Body of pancreas (tissue), 4 donors: Measurements from ENCODE around the gene SUSD4.

Experiments used
- CTCF ChIP-seq, 7 experiments: fragments of 450-650 bp in 4 of 7; fragments of 200-600 bp in 3 of 7; sonication (generic) in 3 of 7; IDR thresholded peaks; one replicate each; pipeline ENCODE4 v1.5.1; 2016 to 2019; ENCODE audit warnings: antibody characterized with exemption in 7 of 7
- POLR2A ChIP-seq, 3 donors: fragments of 450-650 bp; IDR thresholded peaks; one replicate each; pipeline ENCODE4 v1.6.1; 2016; ENCODE audit warnings: antibody characterized with exemption in 3 of 3, mild to moderate bottlenecking in 2 of 3

GRCh38 chr1:223189903-223190724, 173.9 kb downstream of the SUSD4 start:
- no peak for TF ChIP-seq CTCF (IDR thresholded peaks at IDR 0.05)
- TF ChIP-seq POLR2A (IDR thresholded peaks at IDR 0.05) = no peak
